Thyroid gland (tissue), 4 donors: Measurements from ENCODE around the gene SMIM34. TPM values are rescaled to one million over a fixed set of nuclear protein-coding genes. Genes with fewer than 3 reads are reported as not detected.

Source experiments
- DNase-seq, 2 donors: peaks; one replicate each; pipeline ENCODE4 v3.0.0-alpha.2; 2019
- H3K27ac ChIP-seq, 3 donors: fragments of 200-600 bp; sonication (generic); 1 replicate in 2 of 3; 2 replicates in 1 of 3; pipeline ENCODE4 v1.5.1; 2016 to 2019; ENCODE audit warnings: mild to moderate bottlenecking in 1 of 3, moderate library complexity in 1 of 3
- H3K27me3 ChIP-seq: fragments of 200-600 bp; sonication (generic); one replicate; pipeline ENCODE4 v1.5.1; 2019
- H3K36me3 ChIP-seq, 2 donors: fragments of 200-600 bp; sonication (generic); one replicate each; pipeline ENCODE4 v1.5.1; 2016 to 2019
- H3K4me1 ChIP-seq, 2 donors: fragments of 200-600 bp; sonication (generic); one replicate each; pipeline ENCODE4 v1.5.1; 2017 to 2019
- H3K4me3 ChIP-seq, 3 donors: fragments of 200-600 bp; sonication (generic); replicated peaks in 1 of 3; 1 replicate in 2 of 3; 2 replicates in 1 of 3; pipeline ENCODE4 v1.5.1; 2016; ENCODE audit warnings: mild to moderate bottlenecking in 1 of 3
- H3K9me3 ChIP-seq: fragments of 200-600 bp; sonication (generic); one replicate; pipeline ENCODE4 v1.5.1; 2017
- CTCF ChIP-seq, 6 experiments: fragments of 200-600 bp in 3 of 6; fragments of 450-650 bp in 3 of 6; sonication (generic) in 3 of 6; IDR thresholded peaks; one replicate each; pipeline ENCODE4 v1.5.1; 2016 to 2019; ENCODE audit warnings: antibody characterized with exemption in 6 of 6, mild to moderate bottlenecking in 2 of 6, inconsistent platforms in 1 of 6, moderate library complexity in 1 of 6
- POLR2A ChIP-seq, 2 donors: fragments of 450-650 bp; IDR thresholded peaks; one replicate each; pipeline ENCODE4 v1.6.1; 2017; ENCODE audit warnings: antibody characterized with exemption in 2 of 2, mild to moderate bottlenecking in 2 of 2, moderate library complexity in 1 of 2
- WGBS, 2 donors: methylation state at CpG; one replicate each; pipeline ENCODE4 v1.1.5; 2017; 5-methylcytosine and 5-hydroxymethylcytosine counted together
- intact Hi-C: fragments of 100-400 bp; cut with DNase I; formaldehyde crosslinking; loops from one replicate; pipeline ENCODE4 v1.15.1; 2023
- small RNA-seq: library from RNA; depleted of rRNA; stranded (forward); fragments of <200 nt; gene quantifications from one replicate; pipeline ENCODE3, GENCODE V24; 2016
- total RNA-seq, 4 donors: library from RNA; depleted of rRNA; stranded (reverse); fragments of >200 nt; gene quantifications; one replicate each; pipeline ENCODE4 v1.2.3, GENCODE V29; 2016

The SMIM34 gene
- total RNA-seq, 4 donors from 2014 or later = not detected

- WGBS, 2 donors = 92 to 93% methylated on average over 5 of the region's 5 CpGs
- intact Hi-C loops = no loop called here
- TF ChIP-seq CTCF (IDR thresholded peaks at IDR 0.05) = no peak
- no peak for TF ChIP-seq POLR2A (IDR thresholded peaks at IDR 0.05)
- Histone ChIP-seq H3K4me3 (no peak overlapping the region), H3K27ac (no peak overlapping the region), H3K27me3 (no peaks in the 10 kb centered on the region), H3K9me3 (no peaks in the 10 kb centered on the region), H3K4me1 (no peaks in the 10 kb centered on the region), H3K36me3 (no peaks in the 10 kb centered on the region)
- DNase-seq = no peak
Observed at GRCh38 chr21:34372321-34372720, 51.4 kb downstream of the SMIM34 start.

- H3K36me3 ChIP-seq = no peaks in the 10 kb centered on the region
- no peak for DNase-seq
- H3K4me1 ChIP-seq = no peaks in the 10 kb centered on the region
- TF ChIP-seq POLR2A (IDR thresholded peaks at IDR 0.05) (no peak), CTCF (IDR thresholded peaks at IDR 0.05) (no peak)
- intact Hi-C loops = no loop called here
- no peaks in the 10 kb centered on the region for H3K9me3 ChIP-seq
- H3K27ac ChIP-seq = no peak overlapping the region
- WGBS, 2 donors = 41 to 52% methylated on average over 1 of the region's 1 CpG
- no peaks in the 10 kb centered on the region for H3K27me3 ChIP-seq
- H3K4me3 ChIP-seq = no peak overlapping the region
Observed at GRCh38 chr21:34369741-34370140, 54.0 kb downstream of the SMIM34 start.

Small RNA genes lying within 50 kb of the gene (small RNA-seq; reads per million reads assigned to genes)
- gene RF00614 = not detected

Other genes starting within 250 kb of the SMIM34 start
- under 1 TPM in 1 of 4 donors, not detected in 3; 0.78 TPM for gene KCNE2, start 59.9 kb downstream of the SMIM34 start, total RNA-seq
- gene SMIM11, start 48.4 kb downstream of the SMIM34 start, total RNA-seq = 10 to 100 TPM in 2 of 4 donors, 1 to 10 TPM in 2; 1.5 to 64.1 (median 12.0) TPM
- gene KCNE1, start 88.3 kb upstream of the SMIM34 start, total RNA-seq = 1 to 10 TPM in 2 of 4 donors, under 1 TPM in 2; 0.33 to 2.6 (median 1.5) TPM
- 10 to 100 TPM; 24.5 to 32.7 (median 29.0) TPM for gene RCAN1, start 191.2 kb upstream of the SMIM34 start, total RNA-seq
- 10 to 100 TPM in 2 of 4 donors, 1 to 10 TPM in 2; 3.9 to 23.9 (median 8.0) TPM for gene CLIC6, start 245.0 kb upstream of the SMIM34 start, total RNA-seq